HUES64 (cell line): Measurements from ENCODE around the gene POLR2C.
A peak's percentile ranks its signal among the peaks of the same experiment; 100 is the strongest.

Experiments used
- H3K27ac ChIP-seq: 2 replicates; pipeline ENCODE4 v1.7.0; 2013; ENCODE audit warnings: low read depth, low read length, inconsistent platforms
- H3K27me3 ChIP-seq: 2 replicates; pipeline ENCODE4 v1.6.1; 2013; ENCODE audit warnings: mild to moderate bottlenecking, low read length; ENCODE audit not compliant: insufficient read depth
- H3K36me3 ChIP-seq: 2 replicates; pipeline ENCODE4 v1.6.1; 2013; ENCODE audit warnings: mild to moderate bottlenecking, low read length; ENCODE audit not compliant: insufficient read depth
- H3K4me1 ChIP-seq: 2 replicates; pipeline ENCODE4 v1.6.1; 2013; ENCODE audit warnings: mild to moderate bottlenecking, low read length, moderate library complexity; ENCODE audit not compliant: insufficient read depth
- H3K4me3 ChIP-seq: 2 replicates; pipeline ENCODE4 v1.5.1; 2013; ENCODE audit warnings: mild to moderate bottlenecking, low read length, moderate library complexity
- H3K9ac ChIP-seq: 2 replicates; pipeline ENCODE4 v1.6.1; 2013; ENCODE audit warnings: mild to moderate bottlenecking, low read depth, low read length
- H3K9me3 ChIP-seq: 2 replicates; pipeline ENCODE4 v1.6.1; 2013; ENCODE audit warnings: low read depth, low read length; ENCODE audit not compliant: insufficient read depth
- WGBS: fragments of 150-250, 120-280 bp; methylation state at CpG from one replicate; pipeline ENCODE4 v1.1.7; 2013; ENCODE audit warnings: missing lambda C conversion rate; 5-methylcytosine and 5-hydroxymethylcytosine counted together

Gene POLR2C

GRCh38 chr16:57480754-57481230 lies 18.3 kb downstream of the POLR2C start:
- peaks cover 29% of the 10 kb centered on the region for H3K4me1 ChIP-seq
- H3K27ac ChIP-seq: no peak overlapping the region
- WGBS: 91% methylated on average over 6 of the region's 6 CpGs
- H3K27me3 ChIP-seq: peaks cover 24% of the 10 kb centered on the region; the same call in 1 of the 2 replicates
- no peak overlapping the region for H3K9ac ChIP-seq
- no peak overlapping the region for H3K4me3 ChIP-seq
- no peaks in the 10 kb centered on the region for H3K9me3 ChIP-seq
- no peaks in the 10 kb centered on the region for H3K36me3 ChIP-seq

GRCh38 chr16:57481421-57481820 lies 18.9 kb downstream of the POLR2C start:
- Histone ChIP-seq H3K9me3 (no peaks in the 10 kb centered on the region), H3K27ac (no peak overlapping the region), H3K4me3 (no peak overlapping the region), H3K4me1 (peaks cover 24% of the 10 kb centered on the region), H3K9ac (no peak overlapping the region), H3K27me3 (peaks cover 26% of the 10 kb centered on the region; the same call in 1 of the 2 replicates), H3K36me3 (no peaks in the 10 kb centered on the region)
- 93% methylated on average over 4 of the region's 4 CpGs for WGBS

GRCh38 chr16:57482845-57483545 lies 20.5 kb downstream of the POLR2C start:
- no peak overlapping the region for H3K4me3 ChIP-seq
- H3K4me1 ChIP-seq: peaks cover 10% of the 10 kb centered on the region; the same call in 1 of the 2 replicates
- peaks cover 26% of the 10 kb centered on the region; the same call in 1 of the 2 replicates for H3K27me3 ChIP-seq
- 90% methylated on average over 13 of the region's 14 CpGs for WGBS
- no peak overlapping the region for H3K9ac ChIP-seq
- H3K27ac ChIP-seq: no peak overlapping the region
- no peaks in the 10 kb centered on the region for H3K36me3 ChIP-seq
- H3K9me3 ChIP-seq: no peaks in the 10 kb centered on the region

GRCh38 chr16:57483725-57484514 lies 21.4 kb downstream of the POLR2C start:
- H3K9ac ChIP-seq: no peak overlapping the region
- H3K36me3 ChIP-seq: no peaks in the 10 kb centered on the region
- no peak overlapping the region for H3K27ac ChIP-seq
- H3K9me3 ChIP-seq: no peaks in the 10 kb centered on the region
- peaks cover 21% of the 10 kb centered on the region; the same call in 1 of the 2 replicates for H3K27me3 ChIP-seq
- 84% methylated on average over 19 of the region's 19 CpGs for WGBS
- peaks cover 6% of the 10 kb centered on the region; the same call in 1 of the 2 replicates for H3K4me1 ChIP-seq
- no peak overlapping the region for H3K4me3 ChIP-seq

- 0 out of 2 replicates have a peak, but pooled peaks cover 4% of the 10 kb centered on the region for H3K9me3 ChIP-seq
- no peak overlapping the region for H3K4me3 ChIP-seq
- H3K9ac ChIP-seq: no peak overlapping the region
- no peak overlapping the region for H3K27ac ChIP-seq
- no peaks in the 10 kb centered on the region for H3K36me3 ChIP-seq
- peaks cover 5% of the 10 kb centered on the region; the same call in 1 of the 2 replicates for H3K4me1 ChIP-seq
- WGBS: 92% methylated on average over 8 of the region's 8 CpGs
- peaks cover 16% of the 10 kb centered on the region; the same call in 1 of the 2 replicates for H3K27me3 ChIP-seq
Measured at GRCh38 chr16:57484515-57485005, 22.1 kb downstream of the POLR2C start.

- peak overlapping the region; percentile 61 for H3K4me3 ChIP-seq
- peaks cover 16% of the 10 kb centered on the region; the same call in 1 of the 2 replicates for H3K27me3 ChIP-seq
- no peaks in the 10 kb centered on the region for H3K36me3 ChIP-seq
- WGBS: 80% methylated on average over 14 of the region's 14 CpGs
- 0 out of 2 replicates have a peak, but pooled peaks cover 4% of the 10 kb centered on the region for H3K9me3 ChIP-seq
- 0 out of 2 replicates have a peak overlapping the region, but pooled peaks have one; percentile 47 for H3K9ac ChIP-seq
- no peak overlapping the region for H3K27ac ChIP-seq
- peaks cover 3% of the 10 kb centered on the region; the same call in 1 of the 2 replicates for H3K4me1 ChIP-seq
Measured at GRCh38 chr16:57485091-57485915, 22.8 kb downstream of the POLR2C start.

GRCh38 chr16:57485916-57486857 lies 23.7 kb downstream of the POLR2C start, which contains the start of gene DOK4:
DOK4 (minus strand) TSS chr16:57486493; CDS start chr16:57479507, 6,986 bp downstream.
- WGBS: 2% methylated on average over 73 of the region's 73 CpGs
- Histone ChIP-seq H3K9me3 (0 out of 2 replicates have a peak, but pooled peaks cover 4% of the 10 kb centered on the region), H3K9ac (peak within 1 kb of the TSS; percentile 47; the same call in 1 of the 2 replicates), H3K36me3 (no peaks in the 10 kb centered on the region), H3K4me3 (peak within 1 kb of the TSS; percentile 61), H3K27ac (no peak within 1 kb of the TSS), H3K4me1 (no peaks in the 10 kb centered on the region), H3K27me3 (peaks cover 16% of the 10 kb centered on the region)

- 0 out of 2 replicates have a peak, but pooled peaks cover 4% of the 10 kb centered on the region for H3K9me3 ChIP-seq
- peaks cover 16% of the 10 kb centered on the region for H3K27me3 ChIP-seq
- H3K4me1 ChIP-seq: no peaks in the 10 kb centered on the region
- H3K36me3 ChIP-seq: no peaks in the 10 kb centered on the region
- H3K27ac ChIP-seq: no peak overlapping the region
- H3K4me3 ChIP-seq: peak overlapping the region; percentile 61
- 75% methylated on average over 8 of the region's 8 CpGs for WGBS
- H3K9ac ChIP-seq: no peak overlapping the region
Measured at GRCh38 chr16:57486858-57487834, 24.7 kb downstream of the POLR2C start.

GRCh38 chr16:57489229-57489628 lies 26.8 kb downstream of the POLR2C start:
- Histone ChIP-seq H3K4me1 (no peaks in the 10 kb centered on the region), H3K4me3 (no peak overlapping the region), H3K27ac (no peak overlapping the region), H3K27me3 (peaks cover 16% of the 10 kb centered on the region), H3K36me3 (no peaks in the 10 kb centered on the region), H3K9me3 (0 out of 2 replicates have a peak, but pooled peaks cover 4% of the 10 kb centered on the region), H3K9ac (no peak overlapping the region)
- 90% methylated on average over 5 of the region's 5 CpGs for WGBS
